Omental fat pad (tissue), 4 donors: ENCODE measurements around the gene HELQ. TPM values are rescaled to one million over a fixed set of nuclear protein-coding genes. Genes with fewer than 3 reads are reported as not detected.
"Not testable (repeated sequence)": the region's sequence is repeated elsewhere in the genome, so short reads cannot be mapped to it uniquely, and the experiment has no call there.

ENCODE experiments used
- ATAC-seq: fragments of 150-250 bp; one replicate; pipeline ENCODE4 v1.9.1; 2016; ENCODE audit warnings: mild to moderate bottlenecking, moderate library complexity; ENCODE audit not compliant: low FRiP score
- DNase-seq: peaks from one replicate; pipeline ENCODE4 v3.0.0-alpha.2; 2019; ENCODE audit warnings: low spot score
- total RNA-seq, 4 donors: library from RNA; depleted of rRNA; stranded (reverse); fragments of >200 nt; gene quantifications; one replicate each; pipeline ENCODE4 v1.1.0, GENCODE V29; 2016
- TF ChIP-seq, protein P1 (sequence below), 3 donors: fragments of 450-650 bp; IDR thresholded peaks; one replicate each; pipeline ENCODE4 v1.5.1; 2016 to 2017; ENCODE audit warnings: antibody characterized with exemption in 3 of 3, mild to moderate bottlenecking in 3 of 3, moderate library complexity in 2 of 3

The HELQ gene
- 10 to 100 TPM; 13.5 to 20.0 (median 17.0) TPM for total RNA-seq

GRCh38 chr4:83455281-83456183 is at the start of gene HELQ, which contains the start of gene MRPS18C:
TSS of gene HELQ (minus strand) at chr4:83455823. CDS start at chr4:83455693, 130 bp downstream.
TSS of gene MRPS18C (plus strand) at chr4:83456058. CDS start at chr4:83456078, 20 bp downstream.
- TF ChIP-seq, protein P1, sequence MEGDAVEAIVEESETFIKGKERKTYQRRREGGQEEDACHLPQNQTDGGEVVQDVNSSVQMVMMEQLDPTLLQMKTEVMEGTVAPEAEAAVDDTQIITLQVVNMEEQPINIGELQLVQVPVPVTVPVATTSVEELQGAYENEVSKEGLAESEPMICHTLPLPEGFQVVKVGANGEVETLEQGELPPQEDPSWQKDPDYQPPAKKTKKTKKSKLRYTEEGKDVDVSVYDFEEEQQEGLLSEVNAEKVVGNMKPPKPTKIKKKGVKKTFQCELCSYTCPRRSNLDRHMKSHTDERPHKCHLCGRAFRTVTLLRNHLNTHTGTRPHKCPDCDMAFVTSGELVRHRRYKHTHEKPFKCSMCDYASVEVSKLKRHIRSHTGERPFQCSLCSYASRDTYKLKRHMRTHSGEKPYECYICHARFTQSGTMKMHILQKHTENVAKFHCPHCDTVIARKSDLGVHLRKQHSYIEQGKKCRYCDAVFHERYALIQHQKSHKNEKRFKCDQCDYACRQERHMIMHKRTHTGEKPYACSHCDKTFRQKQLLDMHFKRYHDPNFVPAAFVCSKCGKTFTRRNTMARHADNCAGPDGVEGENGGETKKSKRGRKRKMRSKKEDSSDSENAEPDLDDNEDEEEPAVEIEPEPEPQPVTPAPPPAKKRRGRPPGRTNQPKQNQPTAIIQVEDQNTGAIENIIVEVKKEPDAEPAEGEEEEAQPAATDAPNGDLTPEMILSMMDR (IDR thresholded peaks at IDR 0.05) = no peak
- DNase-seq (peak; percentile 95), ATAC-seq (peak; percentile 99)

GRCh38 chr4:83504996-83505395 is 49.4 kb upstream of the HELQ start:
- DNase-seq (no peak), ATAC-seq (no peak)
- TF ChIP-seq, protein P1 (IDR thresholded peaks at IDR 0.05) = no peak

DNA sequence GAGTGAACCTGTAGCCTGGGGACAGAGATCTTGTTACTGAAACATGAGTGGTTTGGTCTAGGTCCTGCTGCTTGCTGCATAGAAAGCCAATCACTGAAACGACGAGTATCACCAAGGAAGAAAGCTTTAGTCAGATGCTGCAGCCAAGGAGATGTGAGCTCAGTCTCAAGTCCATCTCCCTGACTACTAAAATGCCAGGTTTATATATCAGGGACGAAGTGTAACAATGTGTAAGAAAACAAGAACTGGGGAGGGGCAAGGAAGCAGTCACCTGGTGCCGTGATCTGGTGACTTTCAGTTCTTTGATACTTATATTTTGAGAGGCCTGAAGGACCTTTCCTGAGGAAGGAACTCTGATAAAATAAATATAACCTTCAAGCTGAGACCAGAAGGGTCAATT is 48.9 kb upstream of the HELQ start:
- TF ChIP-seq, protein P1 (IDR thresholded peaks at IDR 0.05) = no peak
- ATAC-seq = no peak
- DNase-seq = no peak

GRCh38 chr4:83503974-83504373 is 48.4 kb upstream of the HELQ start:
- DNase-seq = no peak
- TF ChIP-seq, protein P1 (IDR thresholded peaks at IDR 0.05) = no peak
- ATAC-seq = no peak

DNA sequence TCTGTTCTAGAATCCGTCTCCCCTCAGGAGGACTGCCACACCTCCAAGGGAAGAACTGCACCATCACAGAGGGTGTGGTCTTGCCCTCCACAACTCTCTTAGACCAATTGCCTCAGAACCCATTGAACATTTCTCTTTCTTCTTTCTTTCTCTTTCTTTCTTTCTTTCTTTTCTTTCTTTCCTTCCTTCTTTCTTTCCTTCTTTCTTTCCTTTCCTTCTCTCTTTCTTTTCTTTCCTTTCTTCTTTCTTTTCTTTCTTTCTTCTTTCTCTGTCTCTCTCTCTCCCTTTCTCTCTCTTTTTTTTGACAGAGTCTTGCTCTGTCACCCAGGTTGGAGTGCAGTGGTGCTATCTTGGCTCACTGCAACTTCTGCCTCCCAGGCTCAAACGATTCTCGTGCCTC is 46.0 kb upstream of the HELQ start:
- DNase-seq, ATAC-seq: not testable (repeated sequence)

- ATAC-seq = no peak
- TF ChIP-seq, protein P1 (IDR thresholded peaks at IDR 0.05) = no peak
- DNase-seq = no peak
These were observed 42.6 kb upstream of the HELQ start for GRCh38 chr4:83498187-83498586.

GRCh38 chr4:83496085-83496917 is 40.7 kb upstream of the HELQ start:
- ATAC-seq = not testable (repeated sequence)

More at GRCh38 chr4:83496085-83496917, 40.7 kb upstream of the HELQ start:
- DNase-seq = not testable (repeated sequence)
